ENCODE measurements around the gene PILRB.

- TF ChIP-seq CTCF (conservative IDR thresholded peaks at IDR 0.05; ENCODE audit: low read depth, low read length): no peak
- TF ChIP-seq EZH2phosphoT487 (IDR thresholded peaks at IDR 0.05; ENCODE audit: borderline replicate concordance, low read length): no peak
- no peak for TF ChIP-seq EZH2 (IDR thresholded peaks at IDR 0.05; ENCODE audit: low read length, unreplicated experiment)
Observed at GRCh38 chr7:100415448-100415847, 57.5 kb downstream of the PILRB start.

All from PC-3 (cell line).